ENCODE measurements around the gene ASTN2.

ASTN2 gene

GRCh38 chr9:116646661-116647514 is 768.0 kb downstream of the ASTN2 start:
- Histone ChIP-seq H3K4me3 (ENCODE audit: low read depth, low read length) (no peak overlapping the region), H3K36me3 (peaks cover 24% of the 10 kb centered on the region), H3K27ac (no peak overlapping the region), H3K27me3 (ENCODE audit: insufficient read depth, low read depth, severe bottlenecking) (no peaks in the 10 kb centered on the region), H3K9me3 (ENCODE audit: severe bottlenecking) (no peaks in the 10 kb centered on the region)
- peak; percentile 73 for TF ChIP-seq CTCF (IDR thresholded peaks at IDR 0.05; ENCODE audit: low read depth, low read length)
- DNase-seq, result peak; percentile 24

GRCh38 chr9:116644091-116644688 is 770.7 kb downstream of the ASTN2 start:
- Histone ChIP-seq H3K27ac (no peak overlapping the region), H3K27me3 (ENCODE audit: insufficient read depth, low read depth, severe bottlenecking) (no peaks in the 10 kb centered on the region), H3K36me3 (peaks cover 12% of the 10 kb centered on the region), H3K9me3 (ENCODE audit: severe bottlenecking) (no peaks in the 10 kb centered on the region), H3K4me3 (ENCODE audit: low read depth, low read length) (no peak overlapping the region)
- DNase-seq, result no peak
- no peak for TF ChIP-seq CTCF (IDR thresholded peaks at IDR 0.05; ENCODE audit: low read depth, low read length)

- no peak overlapping the region for H3K4me3 ChIP-seq (ENCODE audit: low read depth, low read length)
- H3K36me3 ChIP-seq, result peaks cover 7% of the 10 kb centered on the region
- no peaks in the 10 kb centered on the region for H3K27me3 ChIP-seq (ENCODE audit: insufficient read depth, low read depth, severe bottlenecking)
- no peak for DNase-seq
- H3K9me3 ChIP-seq (ENCODE audit: severe bottlenecking), result no peaks in the 10 kb centered on the region
- no peak overlapping the region for H3K27ac ChIP-seq
- TF ChIP-seq CTCF (IDR thresholded peaks at IDR 0.05; ENCODE audit: low read depth, low read length), result no peak
Measured at GRCh38 chr9:116643691-116644090, 771.2 kb downstream of the ASTN2 start.

- Histone ChIP-seq H3K27me3 (ENCODE audit: insufficient read depth, low read depth, severe bottlenecking) (no peaks in the 10 kb centered on the region), H3K4me3 (ENCODE audit: low read depth, low read length) (no peak overlapping the region), H3K9me3 (ENCODE audit: severe bottlenecking) (no peaks in the 10 kb centered on the region), H3K36me3 (peaks cover 3% of the 10 kb centered on the region), H3K27ac (no peak overlapping the region)
- DNase-seq, result no peak
- TF ChIP-seq CTCF (IDR thresholded peaks at IDR 0.05; ENCODE audit: low read depth, low read length), result no peak
Measured at GRCh38 chr9:116641292-116642059, 773.4 kb downstream of the ASTN2 start.

GRCh38 chr9:116639251-116639741 is 775.6 kb downstream of the ASTN2 start:
- no peak for DNase-seq
- Histone ChIP-seq H3K27ac (no peak overlapping the region), H3K36me3 (peaks cover 3% of the 10 kb centered on the region), H3K27me3 (ENCODE audit: insufficient read depth, low read depth, severe bottlenecking) (no peaks in the 10 kb centered on the region), H3K9me3 (ENCODE audit: severe bottlenecking) (no peaks in the 10 kb centered on the region), H3K4me3 (ENCODE audit: low read depth, low read length) (no peak overlapping the region)
- no peak for TF ChIP-seq CTCF (IDR thresholded peaks at IDR 0.05; ENCODE audit: low read depth, low read length)
